ENCODE results near the gene TKT. TPM values are rescaled to one million over a fixed set of nuclear protein-coding genes. Genes with fewer than 3 reads are reported as not detected.

The TKT gene
- total and polyA plus RNA-seq, 9 donors: 62.6 to 279 (median 208) TPM

GRCh38 chr3:53182764-53183355 lies 73.0 kb downstream of the TKT start:
- Histone ChIP-seq H3K27ac (no peak overlapping the region), H3K9me3 (no peaks in the 10 kb centered on the region), H3K36me3 (no peaks in the 10 kb centered on the region), H3K4me1 (ENCODE audit: insufficient read depth) (no peaks in the 10 kb centered on the region), H3K27me3 (no peaks in the 10 kb centered on the region), H3K4me3 (no peak overlapping the region)
- no peak for DNase-seq
- intact Hi-C loops (cut with DNase I): no loop called here
- 85 to 87% (median 86%) methylated on average over 20 of the region's 20 CpGs for WGBS, 3 donors
- TF ChIP-seq CTCF (IDR thresholded peaks at IDR 0.05): no peak
- no peak for TF ChIP-seq POLR2A (IDR thresholded peaks at IDR 0.05)
- no peak for TF ChIP-seq EP300 (IDR thresholded peaks at IDR 0.05)

GRCh38 chr3:53181528-53181927 lies 74.3 kb downstream of the TKT start:
- no peak for DNase-seq
- Histone ChIP-seq H3K9me3 (no peaks in the 10 kb centered on the region), H3K4me1 (ENCODE audit: insufficient read depth) (no peaks in the 10 kb centered on the region), H3K27me3 (no peaks in the 10 kb centered on the region), H3K27ac (no peak overlapping the region), H3K36me3 (no peaks in the 10 kb centered on the region), H3K4me3 (no peak overlapping the region)
- TF ChIP-seq POLR2A (IDR thresholded peaks at IDR 0.05) (no peak), EP300 (IDR thresholded peaks at IDR 0.05) (no peak), CTCF (IDR thresholded peaks at IDR 0.05) (no peak)
- 95 to 97% (median 95%) methylated on average over 11 of the region's 11 CpGs for WGBS, 3 donors
- intact Hi-C loops (cut with DNase I): no loop called here

GRCh38 chr3:53181024-53181371 lies 74.8 kb downstream of the TKT start:
- intact Hi-C loops (cut with DNase I): no loop called here
- no peak overlapping the region for H3K27ac ChIP-seq
- no peak overlapping the region for H3K4me3 ChIP-seq
- no peak for DNase-seq
- H3K27me3 ChIP-seq: no peaks in the 10 kb centered on the region
- WGBS, 3 donors: 52 to 73% (median 71%) methylated on average over 4 of the region's 4 CpGs
- H3K36me3 ChIP-seq: no peaks in the 10 kb centered on the region
- H3K9me3 ChIP-seq: no peaks in the 10 kb centered on the region
- no peaks in the 10 kb centered on the region for H3K4me1 ChIP-seq (ENCODE audit: insufficient read depth)
- TF ChIP-seq CTCF (IDR thresholded peaks at IDR 0.05): no peak
- no peak for TF ChIP-seq POLR2A (IDR thresholded peaks at IDR 0.05)
- TF ChIP-seq EP300 (IDR thresholded peaks at IDR 0.05): no peak

- intact Hi-C loops (cut with DNase I): no loop called here
- DNase-seq: no peak
- H3K27ac ChIP-seq: no peak overlapping the region
- H3K4me1 ChIP-seq (ENCODE audit: insufficient read depth): no peaks in the 10 kb centered on the region
- 85 to 87% (median 86%) methylated on average over 11 of the region's 11 CpGs for WGBS, 3 donors
- TF ChIP-seq CTCF (IDR thresholded peaks at IDR 0.05) (no peak), POLR2A (IDR thresholded peaks at IDR 0.05) (no peak), EP300 (IDR thresholded peaks at IDR 0.05) (no peak)
- H3K9me3 ChIP-seq: no peaks in the 10 kb centered on the region
- H3K36me3 ChIP-seq: no peaks in the 10 kb centered on the region
- H3K27me3 ChIP-seq: no peaks in the 10 kb centered on the region
- no peak overlapping the region for H3K4me3 ChIP-seq
Observed at GRCh38 chr3:53180305-53181023, 75.4 kb downstream of the TKT start.

Data from ovary (tissue), 9 donors.